CD4-positive, alpha-beta T cell treated with Interleukin-15 for 4 hours (primary cell): Measurements from ENCODE around the gene CCDC8.
"Not testable (repeated sequence)": the region's sequence is repeated elsewhere in the genome, so short reads cannot be mapped to it uniquely, and the experiment has no call there.

ENCODE experiments used
- DNase-seq: peaks from one replicate; pipeline ENCODE4 v3.0.0-alpha.2; 2020; ENCODE audit warnings: low spot score

Gene CCDC8

GRCh38 chr19:46404753-46405468, 8.5 kb downstream of the CCDC8 start:
- no peak for DNase-seq

GRCh38 chr19:46404055-46404752, 9.2 kb downstream of the CCDC8 start:
- no peak for DNase-seq

GRCh38 chr19:46402725-46403124, 10.6 kb downstream of the CCDC8 start:
- no peak for DNase-seq

GRCh38 chr19:46397801-46398479, 15.4 kb downstream of the CCDC8 start:
- not testable (repeated sequence) for DNase-seq

- no peak for DNase-seq
Observed at GRCh38 chr19:46394402-46394797, 19.0 kb downstream of the CCDC8 start.

GRCh38 chr19:46393456-46394401, 19.6 kb downstream of the CCDC8 start:
- no peak for DNase-seq

GRCh38 chr19:46392837-46393236, 20.5 kb downstream of the CCDC8 start:
- no peak for DNase-seq

GRCh38 chr19:46392252-46392801, 21.0 kb downstream of the CCDC8 start:
- no peak for DNase-seq

GRCh38 chr19:46391296-46392251, 21.8 kb downstream of the CCDC8 start:
- DNase-seq, result no peak

GRCh38 chr19:46390866-46391265, 22.5 kb downstream of the CCDC8 start:
- no peak for DNase-seq

- no peak for DNase-seq
Observed at GRCh38 chr19:46390121-46390858, 23.1 kb downstream of the CCDC8 start.

GRCh38 chr19:46388311-46389095, 24.9 kb downstream of the CCDC8 start:
- no peak for DNase-seq

- no peak for DNase-seq
Observed at GRCh38 chr19:46387713-46388130, 25.6 kb downstream of the CCDC8 start.

GRCh38 chr19:46386996-46387712, 26.2 kb downstream of the CCDC8 start:
- no peak for DNase-seq

- DNase-seq, result no peak
Observed at GRCh38 chr19:46386151-46386550, 27.2 kb downstream of the CCDC8 start.

GRCh38 chr19:46385636-46386035, 27.7 kb downstream of the CCDC8 start:
- no peak for DNase-seq

GRCh38 chr19:46384396-46384795, 29.0 kb downstream of the CCDC8 start:
- DNase-seq, result no peak

GRCh38 chr19:46383846-46384245, 29.5 kb downstream of the CCDC8 start:
- no peak for DNase-seq
